Stimulated activated CD8-positive, alpha-beta memory T cell treated with anti-CD3 and anti-CD28 coated beads, Interleukin-7, amount 100 ng/mL, for 4 hours (primary cell): ENCODE results near the gene LPCAT3.

Experiments
- DNase-seq, 2 donors: peaks; one replicate each; pipeline ENCODE4 v3.0.0-alpha.2; 2020; ENCODE audit warnings: low read depth in 2 of 2

LPCAT3 gene

DNA sequence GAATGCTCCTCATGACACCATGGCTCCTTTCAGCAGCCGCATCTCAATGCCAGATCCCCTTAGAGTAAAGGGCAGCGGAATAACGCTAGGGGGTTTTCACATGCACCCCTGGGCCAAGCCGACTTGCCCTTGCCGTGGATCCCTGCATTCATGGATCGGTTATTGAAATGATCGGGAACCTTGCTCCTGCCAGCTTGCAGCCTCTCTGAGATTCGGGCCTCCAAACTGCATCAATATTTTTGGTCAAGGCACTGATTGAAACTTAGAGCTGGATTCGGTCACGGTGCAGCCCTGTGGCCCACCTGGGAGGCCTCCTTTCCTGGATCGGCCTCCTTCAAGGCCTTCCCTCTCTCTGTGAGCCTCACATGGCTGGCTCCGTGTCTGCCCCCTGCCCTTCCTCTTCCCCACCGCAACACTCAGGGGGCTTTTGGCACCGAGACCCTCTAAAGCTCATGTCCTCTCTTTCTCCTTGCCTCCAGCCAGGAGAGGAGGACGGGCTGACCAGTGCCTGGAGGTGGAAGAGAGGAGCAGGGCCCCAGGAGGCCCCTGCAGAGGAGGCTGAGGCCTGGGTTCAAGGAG is 65.3 kb downstream of the LPCAT3 start:
- DNase-seq, result no peak

DNA sequence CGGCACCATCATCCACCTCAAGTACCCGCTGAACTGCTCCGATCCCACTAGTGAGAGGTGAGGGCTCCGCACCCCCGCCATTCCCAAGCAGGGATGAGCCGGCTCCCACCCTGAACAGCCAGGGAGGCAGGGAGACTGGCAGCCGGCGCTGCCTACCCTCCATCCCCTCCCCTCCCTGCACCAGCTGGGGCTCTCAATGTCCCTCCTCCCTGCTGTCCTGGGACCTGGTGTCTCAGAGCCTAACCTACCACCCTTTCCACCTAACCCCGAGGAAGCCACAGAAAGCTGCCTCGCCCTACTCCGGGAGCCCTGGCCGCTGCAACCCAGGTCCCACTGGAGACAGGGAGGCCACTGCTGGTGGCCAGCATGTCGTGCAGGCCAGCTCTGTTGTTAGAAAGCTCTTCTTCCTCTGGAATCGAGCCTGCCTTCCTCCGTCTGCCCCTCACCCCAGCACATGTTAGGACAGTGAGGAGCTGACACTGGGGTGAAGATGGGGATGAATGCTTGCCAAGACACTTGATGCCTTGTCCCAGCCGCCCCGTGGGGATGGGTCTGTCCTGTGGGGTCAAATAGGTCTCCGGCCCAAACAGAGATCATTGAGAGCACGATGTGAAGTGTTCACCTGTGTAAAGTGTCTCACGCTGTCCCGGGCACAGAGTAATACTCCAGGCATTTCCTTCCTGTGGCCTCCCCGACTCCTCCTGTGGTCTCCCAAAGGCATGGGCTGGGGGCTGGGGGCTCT is 66.0 kb downstream of the LPCAT3 start:
- no peak for DNase-seq

DNA sequence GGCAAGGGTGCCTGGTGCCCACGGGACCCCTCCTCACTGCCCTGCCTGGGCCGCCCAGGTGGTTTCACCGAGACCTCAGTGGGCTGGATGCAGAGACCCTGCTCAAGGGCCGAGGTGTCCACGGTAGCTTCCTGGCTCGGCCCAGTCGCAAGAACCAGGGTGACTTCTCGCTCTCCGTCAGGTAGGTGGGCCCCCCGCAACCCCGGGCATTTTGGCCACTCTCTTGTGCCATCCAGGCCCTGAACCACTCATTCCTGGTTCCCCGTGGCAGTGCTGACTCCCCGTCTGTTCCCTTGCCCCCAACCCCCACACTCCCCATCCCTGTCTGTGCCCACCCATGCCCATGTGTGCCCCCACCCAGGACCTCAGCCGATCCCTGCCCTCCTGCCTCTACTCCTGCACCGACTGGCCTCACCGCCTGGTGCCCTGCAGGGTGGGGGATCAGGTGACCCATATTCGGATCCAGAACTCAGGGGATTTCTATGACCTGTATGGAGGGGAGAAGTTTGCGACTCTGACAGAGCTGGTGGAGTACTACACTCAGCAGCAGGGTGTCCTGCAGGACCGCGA is 66.6 kb downstream of the LPCAT3 start:
- DNase-seq, result no peak

DNA sequence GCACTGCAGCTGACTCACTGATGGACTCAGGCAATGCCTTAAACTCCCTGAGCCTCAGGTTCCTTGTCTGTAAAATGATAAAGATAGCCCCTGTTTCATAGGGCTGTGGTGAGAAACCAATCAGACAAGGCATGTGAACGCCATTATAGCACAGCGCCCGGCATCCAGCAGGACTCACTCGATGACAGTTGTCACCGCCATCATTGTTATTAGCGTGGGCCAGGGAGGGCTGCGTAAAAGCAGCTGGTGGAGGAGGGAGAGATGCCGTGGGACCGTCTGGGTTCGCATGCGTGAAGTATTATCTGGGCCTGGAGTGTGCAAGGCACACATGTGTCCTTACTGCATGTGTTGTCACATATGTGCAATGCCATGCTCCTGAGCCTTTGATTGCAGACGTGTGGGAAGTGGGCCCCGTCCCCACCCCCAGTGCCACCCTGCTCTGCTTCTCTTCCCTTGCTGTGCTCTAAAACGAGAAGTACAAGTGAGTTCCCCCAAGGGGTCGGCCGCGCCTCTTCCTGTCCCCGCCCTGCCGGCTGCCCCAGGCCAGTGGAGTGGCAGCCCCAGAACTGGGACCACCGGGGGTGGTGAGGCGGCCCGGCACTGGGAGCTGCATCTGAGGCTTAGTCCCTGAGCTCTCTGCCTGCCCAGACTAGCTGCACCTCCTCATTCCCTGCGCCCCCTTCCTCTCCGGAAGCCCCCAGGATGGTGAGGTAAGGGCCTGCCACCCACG is 67.3 kb downstream of the LPCAT3 start, which contains the start of gene PTPN6:
Gene PTPN6, plus strand, starts transcription at position 546 of the 730 bp plus-strand sequence. Its CDS starts 157 bp downstream, at position 703.
- peak; percentile 62 to 71 for DNase-seq

DNA sequence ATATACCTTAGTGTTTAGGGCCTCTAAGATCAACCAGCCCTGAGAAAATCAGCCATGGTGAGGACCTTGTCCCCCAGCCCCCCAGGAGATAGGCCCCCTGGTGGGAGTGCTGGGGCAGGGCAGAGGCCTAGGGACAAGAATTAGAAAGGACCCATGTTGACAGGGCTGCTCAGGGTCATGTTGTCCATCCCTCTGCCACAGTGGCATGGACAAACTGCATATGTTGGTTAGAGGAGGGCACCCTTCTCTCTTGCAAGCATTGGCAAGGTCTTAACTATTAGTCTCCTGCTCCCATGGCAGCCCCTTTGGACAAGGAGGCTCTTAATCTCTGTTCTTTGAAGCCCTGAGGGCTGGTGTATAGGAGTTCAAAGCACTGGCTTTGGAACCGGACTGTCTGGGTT is 67.9 kb downstream of the LPCAT3 start:
- no peak for DNase-seq

DNA sequence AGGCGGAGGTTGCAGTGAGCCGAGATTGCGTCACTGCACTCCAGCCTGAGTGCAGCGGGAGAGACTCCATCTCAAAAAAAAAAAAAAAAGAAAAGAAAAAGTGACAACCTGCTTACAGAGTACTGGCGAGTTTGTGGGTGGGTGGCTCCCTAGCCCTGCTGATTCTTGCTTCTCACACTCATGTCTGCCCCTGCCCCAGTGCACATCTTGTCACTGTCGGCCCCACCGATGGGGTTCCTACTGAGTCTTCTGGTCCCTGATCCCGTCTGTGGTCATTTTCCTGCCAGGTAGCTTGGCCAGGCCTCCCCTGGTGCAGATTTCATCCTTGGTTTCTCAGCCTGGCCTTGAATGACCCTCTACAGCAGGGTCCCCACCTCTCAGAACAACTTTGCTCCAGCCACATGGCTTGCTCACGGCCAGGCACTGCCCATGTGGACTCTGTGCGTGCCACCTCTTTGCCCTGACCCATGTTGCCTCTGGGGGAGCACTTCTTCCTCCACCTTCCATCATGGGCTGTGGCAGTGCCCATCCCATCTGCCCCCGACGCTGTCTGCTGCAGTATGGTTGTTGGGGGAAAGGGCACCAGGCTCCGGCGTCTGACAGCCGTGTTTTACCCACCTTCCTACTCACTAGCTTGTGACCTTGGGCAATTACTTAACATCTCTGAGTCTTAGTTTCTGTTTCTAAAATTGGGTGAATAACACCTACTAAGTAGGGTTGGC is 69.2 kb downstream of the LPCAT3 start:
- DNase-seq, result no peak

DNA sequence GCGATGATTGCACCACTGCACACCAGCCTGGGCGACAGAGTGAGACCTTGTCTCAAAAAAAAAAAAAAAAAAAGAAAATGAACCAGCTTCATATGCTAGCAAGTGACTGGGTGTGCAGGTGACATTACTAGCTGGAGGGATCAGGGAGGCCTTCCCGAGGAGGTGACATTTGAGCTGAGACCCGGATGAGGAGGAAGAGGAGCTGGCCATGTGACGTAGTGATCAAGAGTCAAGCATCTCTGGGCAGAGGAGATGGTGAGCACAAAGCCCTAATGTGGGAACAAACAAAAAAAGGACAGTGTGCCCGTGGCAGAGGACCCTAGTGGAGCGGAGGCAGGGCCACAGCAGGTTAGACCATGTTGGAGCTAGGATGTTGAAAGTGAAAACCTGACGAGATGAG is 70.7 kb downstream of the LPCAT3 start:
- no peak for DNase-seq

DNA sequence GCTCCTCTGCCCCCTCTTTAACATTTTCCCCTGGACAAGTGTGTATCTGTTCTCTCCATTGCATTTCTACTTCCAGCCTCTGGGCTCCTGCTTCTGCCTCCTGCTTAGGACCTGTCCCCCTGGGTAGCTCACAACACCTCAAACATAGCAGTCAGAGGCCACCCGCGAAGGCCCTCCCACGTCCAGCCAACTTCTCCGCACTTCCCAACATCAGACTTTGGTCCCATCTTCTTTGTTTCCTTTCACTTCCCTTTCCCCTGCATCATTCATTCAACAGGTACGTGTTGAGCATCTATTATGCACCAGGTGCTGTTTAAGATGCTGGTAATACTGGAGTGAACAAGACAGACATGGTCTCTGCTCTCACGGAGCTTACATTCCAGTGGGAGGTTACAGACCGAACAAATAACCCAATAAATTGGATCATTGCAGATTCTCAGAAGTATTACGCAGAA is 71.3 kb downstream of the LPCAT3 start:
- DNase-seq, result no peak

DNA sequence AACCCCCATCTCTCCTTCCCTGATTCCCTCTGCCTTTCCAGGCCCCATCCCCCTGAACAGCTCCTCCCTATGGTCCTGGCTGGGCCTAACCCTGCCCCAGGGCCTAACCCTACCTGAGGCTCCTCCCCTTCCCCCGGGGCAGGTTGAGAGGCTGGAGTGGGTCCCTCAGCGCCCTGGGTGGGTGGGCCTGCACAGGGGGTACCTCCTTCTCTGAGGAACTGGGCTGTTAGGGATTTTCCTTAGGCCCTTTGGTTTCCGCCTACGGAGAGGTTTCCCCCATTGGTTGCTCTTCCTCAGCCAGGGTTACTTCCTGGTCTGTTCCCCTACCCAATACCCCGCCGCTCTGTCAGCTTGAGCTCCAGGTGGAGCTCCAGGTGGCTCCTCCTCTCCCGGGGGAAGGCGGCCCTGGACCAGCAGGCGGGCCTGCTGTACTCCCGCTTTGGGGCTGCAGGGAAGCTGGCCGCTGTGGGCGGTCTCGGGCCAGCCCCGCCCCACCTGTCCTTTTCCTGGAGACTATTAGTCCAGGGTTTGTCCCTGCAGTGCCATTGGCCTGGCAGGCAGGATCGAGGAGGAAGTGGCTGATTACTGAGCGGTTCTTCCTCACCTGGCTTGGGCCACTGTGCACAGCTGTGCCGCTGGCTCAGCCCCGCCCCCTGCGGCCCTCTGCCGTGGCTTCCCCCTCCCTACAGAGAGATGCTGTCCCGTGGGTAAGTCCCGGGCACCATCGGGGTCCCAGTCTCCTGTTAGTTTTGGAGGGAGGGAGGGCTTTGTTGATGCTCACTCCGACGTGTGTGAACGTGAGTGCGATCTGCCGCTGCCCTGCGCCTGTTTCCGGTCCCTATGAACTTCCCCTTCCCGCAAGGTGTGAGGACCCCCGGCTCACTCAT is 72.0 kb downstream of the LPCAT3 start:
- no peak for DNase-seq

DNA sequence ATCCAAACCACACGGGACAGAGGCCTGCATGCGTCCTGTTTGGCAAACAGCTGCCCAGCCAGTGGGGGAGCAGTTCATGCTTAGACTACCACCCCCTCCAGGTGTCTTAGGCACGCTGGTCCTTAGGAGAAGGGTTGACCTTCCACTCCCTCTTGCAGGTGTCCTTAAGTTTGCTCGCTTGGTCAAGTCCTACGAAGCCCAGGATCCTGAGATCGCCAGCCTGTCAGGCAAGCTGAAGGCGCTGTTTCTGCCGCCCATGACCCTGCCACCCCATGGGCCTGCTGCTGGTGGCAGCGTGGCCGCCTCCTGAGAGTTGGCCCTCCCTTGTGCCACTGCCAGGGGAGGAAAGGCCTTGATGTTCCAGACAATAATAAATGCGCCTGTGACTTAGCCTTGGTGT is 72.7 kb downstream of the LPCAT3 start:
- DNase-seq, result no peak

DNA sequence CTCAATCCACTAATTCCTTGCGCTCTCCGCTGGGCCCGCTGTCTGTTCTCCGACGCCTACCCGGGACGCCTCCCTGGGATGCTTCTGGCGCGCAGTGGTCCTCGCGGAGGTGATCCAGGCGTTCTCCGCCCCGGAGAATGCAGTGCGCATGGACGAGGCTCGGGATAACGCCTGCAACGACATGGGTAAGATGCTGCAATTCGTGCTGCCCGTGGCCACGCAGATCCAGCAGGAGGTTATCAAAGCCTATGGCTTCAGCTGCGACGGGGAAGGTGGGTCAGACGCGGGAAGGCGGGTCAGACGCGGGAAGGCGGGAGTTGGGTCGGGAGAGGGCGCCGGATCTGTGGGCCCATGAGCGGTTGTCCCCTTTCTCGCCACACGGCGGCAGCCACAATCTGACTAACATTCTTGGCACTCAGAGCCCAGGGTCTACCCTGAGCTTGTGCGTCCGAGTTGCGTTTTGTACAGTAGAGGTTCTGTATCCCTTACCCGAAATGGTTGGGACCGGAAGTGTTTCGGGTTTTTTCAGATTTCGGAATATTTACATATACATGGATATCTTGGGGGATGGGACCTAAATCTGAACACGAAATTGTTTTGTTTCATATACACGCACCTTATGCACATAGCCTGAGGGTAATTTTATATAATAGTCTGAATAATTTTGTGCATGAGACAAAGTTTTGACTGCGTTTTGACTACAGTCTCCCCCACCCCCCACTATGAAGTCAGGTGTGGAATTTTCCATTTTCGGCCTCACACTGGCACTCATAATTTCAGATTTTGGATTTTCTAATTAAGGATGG is 73.7 kb downstream of the LPCAT3 start:
- peak; percentile 76 to 78 for DNase-seq

DNA sequence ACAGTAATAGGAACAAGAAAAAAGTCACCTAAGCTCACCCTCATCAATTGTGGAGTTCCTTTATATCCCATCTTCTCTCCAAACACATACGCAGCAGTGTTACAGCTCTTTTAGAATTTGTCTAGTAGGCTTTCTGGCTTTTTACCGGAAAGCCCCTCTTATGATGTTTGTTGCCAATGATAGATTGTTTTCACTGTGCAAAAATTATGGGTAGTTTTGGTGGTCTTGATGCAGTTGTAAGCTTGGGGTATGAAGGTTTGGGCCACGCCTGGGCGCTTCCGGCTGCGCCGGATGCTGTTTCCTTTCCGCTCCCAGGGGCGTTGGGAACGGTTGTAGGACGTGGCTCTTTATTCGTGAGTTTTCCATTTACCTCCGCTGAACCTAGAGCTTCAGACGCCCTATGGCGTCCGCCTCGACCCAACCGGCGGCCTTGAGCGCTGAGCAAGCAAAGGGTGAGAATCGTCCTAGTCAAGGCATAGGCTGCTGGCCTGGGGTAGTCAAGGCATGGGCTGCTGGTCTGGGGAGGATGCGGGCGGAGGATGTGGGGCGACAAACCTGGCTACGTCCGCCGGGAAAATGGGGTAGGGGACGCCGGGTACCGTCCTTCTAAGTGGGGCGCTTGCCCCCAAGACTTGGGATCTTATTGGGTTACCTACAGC is 74.4 kb downstream of the LPCAT3 start, which contains the start of the genes C12orf57 and RNU7-1:
Gene C12orf57, plus strand, starts transcription at position 301 of the 659 bp plus-strand sequence. Its CDS starts 100 bp downstream, at position 401.
Gene RNU7-1, plus strand, starts transcription at position 95 of the 659 bp plus-strand sequence.
- peak; percentile 52 to 61 for DNase-seq

DNA sequence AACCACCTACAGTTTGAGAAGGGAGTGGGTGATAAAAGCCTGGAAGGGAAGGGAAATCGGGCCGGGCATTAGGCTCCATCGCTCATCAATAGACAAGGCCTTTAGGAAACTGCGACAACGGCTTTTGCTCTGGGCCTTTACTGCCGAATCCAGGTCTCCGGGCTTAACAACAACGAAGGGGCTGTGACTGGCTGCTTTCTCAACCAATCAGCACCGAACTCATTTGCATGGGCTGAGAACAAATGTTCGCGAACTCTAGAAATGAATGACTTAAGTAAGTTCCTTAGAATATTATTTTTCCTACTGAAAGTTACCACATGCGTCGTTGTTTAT is 74.9 kb downstream of the LPCAT3 start:
- peak; percentile 61 to 68 for DNase-seq

DNA sequence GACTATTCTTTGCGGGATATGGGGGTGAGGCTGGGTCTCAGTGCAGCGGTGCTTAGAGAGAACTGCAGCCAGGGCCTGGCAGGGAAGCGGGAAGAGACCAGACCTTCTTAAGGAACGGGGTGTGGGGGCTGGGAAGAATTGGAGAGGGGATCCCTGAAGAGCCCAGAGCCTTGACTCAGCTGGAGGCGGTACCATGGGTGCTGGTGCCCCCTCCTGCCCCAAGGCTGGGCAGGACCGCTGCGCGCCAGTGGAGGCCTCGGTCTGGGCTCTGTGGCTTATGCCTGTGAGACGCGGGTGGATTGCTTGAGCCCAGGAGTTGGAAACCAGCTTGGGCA is 76.0 kb downstream of the LPCAT3 start:
- no peak for DNase-seq

DNA sequence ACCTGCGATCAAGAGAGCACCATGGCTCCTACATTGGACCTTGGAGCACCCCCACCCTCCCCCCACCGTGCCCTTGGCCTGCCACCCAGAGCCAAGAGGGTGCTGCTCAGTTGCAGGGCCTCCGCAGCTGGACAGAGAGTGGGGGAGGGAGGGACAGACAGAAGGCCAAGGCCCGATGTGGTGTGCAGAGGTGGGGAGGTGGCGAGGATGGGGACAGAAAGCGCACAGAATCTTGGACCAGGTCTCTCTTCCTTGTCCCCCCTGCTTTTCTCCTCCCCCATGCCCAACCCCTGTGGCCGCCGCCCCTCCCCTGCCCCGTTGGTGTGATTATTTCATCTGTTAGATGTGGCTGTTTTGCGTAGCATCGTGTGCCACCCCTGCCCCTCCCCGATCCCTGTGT is 76.5 kb downstream of the LPCAT3 start:
- no peak for DNase-seq

DNA sequence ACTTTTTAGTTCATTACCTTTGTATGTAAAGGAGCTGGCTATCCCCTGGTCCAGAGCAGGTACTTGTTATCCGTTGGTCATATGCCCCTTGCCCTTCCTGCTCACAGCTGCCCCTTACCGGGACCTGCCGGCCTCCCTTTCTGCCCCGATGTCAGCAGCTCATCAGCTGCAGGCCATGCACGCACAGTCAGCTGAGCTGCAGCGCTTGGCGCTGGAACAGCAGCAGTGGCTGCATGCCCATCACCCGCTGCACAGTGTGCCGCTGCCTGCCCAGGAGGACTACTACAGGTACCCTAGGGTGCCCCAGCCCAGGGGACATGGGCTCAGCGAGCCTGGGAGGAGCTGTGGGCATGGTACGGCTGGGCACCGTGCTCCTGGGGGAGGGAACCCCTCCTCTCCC is 77.0 kb downstream of the LPCAT3 start:
- no peak for DNase-seq

DNA sequence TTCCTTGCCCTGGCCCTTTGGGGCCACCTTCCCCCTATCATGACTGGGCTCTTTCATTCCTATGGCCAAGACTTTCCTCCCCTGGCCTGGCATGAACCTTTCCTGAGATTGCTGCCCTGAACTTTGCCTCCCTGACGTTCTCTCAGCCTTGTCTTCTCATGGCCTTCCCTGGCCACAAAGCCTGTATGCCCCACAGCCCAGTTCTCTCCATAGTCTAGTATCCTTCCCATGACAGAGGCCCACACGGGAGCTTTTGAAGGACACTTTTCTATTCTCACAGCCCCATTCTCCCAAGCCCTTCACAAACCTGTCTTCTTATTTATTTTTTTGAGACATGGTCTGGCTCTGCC is 79.1 kb downstream of the LPCAT3 start:
- DNase-seq, result no peak

DNA sequence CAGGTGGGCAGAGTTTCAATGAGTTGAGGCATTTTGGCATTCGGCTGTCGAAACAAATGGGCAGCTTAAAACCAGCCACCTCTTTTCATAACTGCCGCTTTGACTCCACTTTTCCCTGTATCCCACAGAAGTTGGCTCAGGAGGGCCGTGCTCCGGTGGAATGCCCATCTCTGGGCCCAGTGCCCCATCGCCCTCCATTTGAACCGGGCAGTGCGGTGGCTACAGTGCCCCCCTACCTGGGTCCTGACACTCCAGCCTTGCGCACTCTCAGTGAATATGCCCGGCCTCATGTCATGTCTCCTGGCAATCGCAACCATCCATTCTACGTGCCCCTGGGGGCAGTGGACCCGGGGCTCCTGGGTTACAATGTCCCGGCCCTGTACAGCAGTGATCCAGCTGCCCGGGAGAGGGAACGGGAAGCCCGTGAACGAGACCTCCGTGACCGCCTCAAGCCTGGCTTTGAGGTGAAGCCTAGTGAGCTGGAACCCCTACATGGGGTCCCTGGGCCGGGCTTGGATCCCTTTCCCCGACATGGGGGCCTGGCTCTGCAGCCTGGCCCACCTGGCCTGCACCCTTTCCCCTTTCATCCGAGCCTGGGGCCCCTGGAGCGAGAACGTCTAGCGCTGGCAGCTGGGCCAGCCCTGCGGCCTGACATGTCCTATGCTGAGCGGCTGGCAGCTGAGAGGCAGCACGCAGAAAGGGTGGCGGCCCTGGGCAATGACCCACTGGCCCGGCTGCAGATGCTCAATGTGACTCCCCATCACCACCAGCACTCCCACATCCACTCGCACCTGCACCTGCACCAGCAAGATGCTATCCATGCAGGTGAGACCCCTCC is 79.7 kb downstream of the LPCAT3 start:
- no peak for DNase-seq
